GM18861 (cell line): ENCODE data around the gene PAH.
A peak's percentile ranks its signal among the peaks of the same experiment; 100 is the strongest.

Experiments
- ATAC-seq: cut with Tn5 transposase; IDR thresholded peaks from one replicate; pipeline ENCODE4 v1.9.1; 2021; ENCODE audit not compliant: unreplicated experiment

The PAH gene

GRCh38 chr12:102950950-102951619 lies 34.0 kb upstream of the PAH start:
- no peak for ATAC-seq

DNA sequence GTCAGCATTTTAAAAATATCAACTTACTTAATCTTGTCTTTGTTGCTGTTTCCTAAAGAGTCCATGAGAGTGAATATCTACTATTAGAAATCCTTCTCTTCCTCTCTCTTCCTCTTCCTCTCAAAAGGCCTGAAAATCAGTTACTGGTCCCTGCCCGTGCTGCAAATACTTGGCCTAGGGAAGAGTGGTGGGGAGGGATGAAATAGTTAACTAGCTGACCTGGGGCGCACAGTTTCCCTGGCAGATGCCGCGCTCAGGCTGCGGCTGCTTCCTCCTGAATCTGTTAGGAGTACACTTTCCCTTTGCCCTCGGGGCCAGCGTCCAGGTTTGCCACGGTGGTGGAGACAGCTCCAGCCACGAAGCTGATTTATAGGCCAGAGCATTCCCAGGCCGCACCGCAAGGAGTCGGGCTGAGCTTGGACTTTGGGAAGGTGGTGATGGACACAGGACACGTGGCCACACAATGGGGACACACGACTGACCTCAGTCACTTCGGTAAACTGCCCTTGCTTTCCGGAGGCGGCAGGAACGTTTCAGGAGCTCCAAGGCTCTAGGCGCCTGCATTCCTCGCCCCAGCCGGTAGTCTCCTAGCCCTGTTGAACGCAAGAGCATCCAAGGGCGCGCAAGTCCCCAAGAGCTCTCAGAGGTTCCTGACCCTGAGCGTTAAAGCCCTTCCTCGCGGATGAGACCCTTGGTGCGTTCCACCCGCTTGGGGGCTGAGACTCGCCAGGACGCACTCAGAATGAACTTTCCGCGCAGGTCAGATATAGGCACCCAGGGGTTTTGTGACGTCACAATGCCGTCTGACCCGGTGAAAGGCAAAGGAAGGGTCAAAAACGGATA lies 33.3 kb upstream of the PAH start:
- no peak for ATAC-seq

- ATAC-seq, result no peak
These were observed 31.9 kb upstream of the PAH start for GRCh38 chr12:102948941-102949352.

DNA sequence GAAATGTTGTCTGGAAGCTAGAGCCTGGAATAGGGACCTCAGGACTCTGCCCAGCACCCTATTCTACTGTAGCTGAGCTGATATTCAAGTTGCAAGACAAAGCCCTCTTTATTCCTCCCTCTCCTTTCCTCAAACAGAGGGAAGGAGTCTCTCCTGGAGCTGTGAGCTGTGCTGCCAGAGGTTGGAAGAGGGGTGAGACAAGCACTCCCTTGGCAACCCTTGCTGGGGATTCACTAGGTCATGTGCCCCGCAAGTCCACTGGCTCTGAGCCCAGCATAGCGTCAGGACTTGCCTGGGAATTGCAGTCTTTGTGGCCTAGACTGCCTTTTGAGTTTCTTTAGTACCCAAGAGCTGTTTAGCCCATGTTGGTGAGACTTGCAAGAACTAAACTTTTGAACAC lies 29.0 kb upstream of the PAH start:
- no peak for ATAC-seq

GRCh38 chr12:102939670-102940222 lies 22.7 kb upstream of the PAH start:
- no peak for ATAC-seq

- ATAC-seq, result no peak
These were observed 22.0 kb upstream of the PAH start for GRCh38 chr12:102939059-102939458.

- ATAC-seq, result no peak
These were observed 16.1 kb upstream of the PAH start for GRCh38 chr12:102933168-102933567.

DNA sequence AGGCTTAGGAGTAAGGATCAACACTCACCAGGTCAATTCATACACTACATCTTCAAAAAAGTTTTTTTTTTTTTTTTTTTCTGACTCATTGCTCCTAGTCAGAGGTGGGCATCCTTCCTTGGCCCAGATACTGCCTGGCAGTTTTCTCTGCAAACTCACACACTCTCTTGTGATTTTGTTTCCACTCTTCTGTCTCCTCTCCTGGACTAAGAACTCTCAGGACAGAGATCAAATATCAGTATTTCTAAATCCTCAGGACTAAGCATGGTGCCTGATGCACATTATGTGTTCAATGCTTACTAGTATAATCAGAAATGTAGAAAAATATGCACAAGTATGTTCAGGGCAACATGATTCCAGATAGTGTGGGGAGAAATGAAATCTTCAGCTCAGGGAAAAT lies 10.2 kb upstream of the PAH start:
- ATAC-seq, result no peak

- ATAC-seq, result no peak
These were observed 4.2 kb upstream of the PAH start for GRCh38 chr12:102921240-102921639.

DNA sequence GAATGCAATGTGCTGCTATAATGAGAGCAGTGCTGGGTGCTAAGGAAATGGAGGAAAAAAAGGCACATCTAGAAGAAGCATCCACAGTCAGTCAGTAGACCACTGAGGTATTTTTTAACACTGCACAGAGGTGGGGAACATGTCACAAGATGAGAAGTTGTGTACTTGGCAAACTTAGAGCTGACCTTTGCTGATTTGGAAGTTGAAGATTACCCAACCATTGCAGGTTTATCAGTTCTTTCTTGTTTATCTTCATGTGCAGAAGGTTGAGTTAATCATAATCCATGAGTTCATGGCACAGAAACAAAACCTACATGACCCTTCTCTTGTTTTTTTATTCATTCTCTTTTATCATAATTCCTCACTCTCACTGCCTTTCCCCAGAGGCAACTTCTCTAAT lies 3.2 kb upstream of the PAH start:
- ATAC-seq, result no peak

DNA sequence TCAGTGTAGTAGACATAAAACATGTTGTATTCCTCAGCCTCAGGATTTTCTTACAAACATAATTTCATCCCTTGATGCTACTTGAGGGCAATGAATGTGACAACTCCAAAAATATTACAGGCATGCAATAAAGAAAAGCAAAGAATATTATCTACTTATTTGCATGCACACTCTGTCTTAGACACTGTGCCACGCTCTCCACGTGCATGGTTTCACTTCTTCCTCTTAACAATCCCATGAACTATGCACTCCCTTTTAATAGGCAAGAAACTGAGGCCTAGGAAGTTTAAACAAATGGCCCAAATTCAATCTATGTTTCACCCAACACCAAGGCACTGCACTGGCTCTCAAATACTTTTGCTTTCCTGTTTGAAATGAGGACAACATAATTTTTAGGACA lies 1.8 kb upstream of the PAH start:
- ATAC-seq, result no peak

DNA sequence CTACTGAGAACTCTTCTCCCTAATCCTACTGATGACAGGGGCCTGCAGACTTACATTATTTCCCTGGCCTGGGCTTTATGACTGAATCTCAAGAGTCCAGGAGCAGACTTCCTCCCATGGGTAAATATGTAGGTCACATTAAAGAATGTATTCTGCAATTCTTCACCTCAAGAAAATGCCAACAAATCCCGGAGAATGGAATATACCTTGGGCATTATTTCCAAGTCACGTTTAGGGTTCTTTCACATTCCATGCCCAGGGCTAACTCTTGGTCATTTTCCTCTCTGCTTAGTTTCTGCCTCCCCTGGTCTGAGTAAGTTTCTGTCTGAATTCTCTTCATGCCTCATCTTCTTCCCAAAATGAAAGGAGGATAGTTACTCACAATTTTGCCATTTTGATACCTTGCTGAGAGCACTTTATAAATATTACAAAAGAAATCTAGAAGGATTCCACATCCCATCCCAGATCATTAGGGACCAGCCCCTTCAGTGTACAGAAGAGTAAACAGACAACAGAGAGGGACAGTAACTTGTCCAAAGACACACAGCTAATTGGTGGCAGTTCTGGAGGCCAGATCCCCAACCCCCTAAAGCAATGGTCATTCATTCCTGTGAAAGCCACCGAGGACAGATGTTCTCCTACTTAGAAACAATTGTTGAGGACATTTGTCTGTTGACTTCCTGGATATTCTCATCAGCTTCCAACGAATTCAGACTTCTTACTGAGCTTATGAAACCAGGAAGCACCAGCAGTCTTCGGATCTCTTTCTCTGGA lies 605 bp downstream of the PAH start:
- ATAC-seq, result no peak

GRCh38 chr12:102913453-102914226 lies 3.4 kb downstream of the PAH start:
- no peak for ATAC-seq

DNA sequence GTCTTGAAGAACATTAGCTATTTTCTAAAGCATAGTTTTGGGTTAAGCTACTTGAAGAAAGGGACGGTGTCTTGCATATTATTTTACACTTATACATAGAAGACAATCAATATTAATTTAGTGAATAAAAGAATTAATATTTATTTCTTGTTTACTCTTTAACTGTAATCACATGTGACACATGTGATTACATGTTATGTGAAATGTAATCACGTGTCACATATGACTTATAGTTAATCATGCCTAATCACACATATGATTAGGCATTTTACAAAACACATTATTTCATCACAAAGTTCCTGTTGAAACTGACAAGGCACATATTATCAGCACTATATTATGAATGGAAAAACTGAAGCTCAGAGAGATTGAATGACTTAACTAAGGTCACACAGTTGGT lies 4.8 kb downstream of the PAH start:
- ATAC-seq, result no peak

- no peak for ATAC-seq
These were observed 5.7 kb downstream of the PAH start for GRCh38 chr12:102911320-102911719.

- no peak for ATAC-seq
These were observed 6.3 kb downstream of the PAH start for GRCh38 chr12:102910792-102911191.

DNA sequence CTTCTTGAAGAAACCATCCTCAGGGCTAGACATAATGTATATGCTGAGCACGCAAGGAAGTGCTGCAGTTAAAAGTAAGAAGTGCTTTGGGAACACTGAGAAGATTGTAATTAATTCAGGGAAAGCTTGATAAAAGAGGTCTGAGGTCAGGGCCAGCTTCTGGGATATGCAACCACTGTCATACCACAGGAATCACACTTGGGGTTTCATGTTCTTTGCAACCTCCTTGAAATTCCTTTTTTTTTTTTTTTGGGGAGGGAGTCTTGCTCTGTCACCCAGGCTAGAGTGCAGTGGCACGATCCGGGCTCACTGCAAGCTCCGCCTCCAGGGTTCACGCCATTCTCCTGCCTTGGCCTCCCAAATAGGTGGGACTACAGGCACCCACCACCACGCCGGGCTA lies 6.9 kb downstream of the PAH start:
- ATAC-seq, result no peak

- no peak for ATAC-seq
These were observed 9.1 kb downstream of the PAH start for GRCh38 chr12:102907918-102908317.

GRCh38 chr12:102905229-102905628 lies 11.8 kb downstream of the PAH start:
- ATAC-seq, result no peak

GRCh38 chr12:102903337-102904007 lies 13.6 kb downstream of the PAH start:
- ATAC-seq, result peak; percentile 40
